ENCODE data around the gene STRA8.

Gene STRA8

DNA sequence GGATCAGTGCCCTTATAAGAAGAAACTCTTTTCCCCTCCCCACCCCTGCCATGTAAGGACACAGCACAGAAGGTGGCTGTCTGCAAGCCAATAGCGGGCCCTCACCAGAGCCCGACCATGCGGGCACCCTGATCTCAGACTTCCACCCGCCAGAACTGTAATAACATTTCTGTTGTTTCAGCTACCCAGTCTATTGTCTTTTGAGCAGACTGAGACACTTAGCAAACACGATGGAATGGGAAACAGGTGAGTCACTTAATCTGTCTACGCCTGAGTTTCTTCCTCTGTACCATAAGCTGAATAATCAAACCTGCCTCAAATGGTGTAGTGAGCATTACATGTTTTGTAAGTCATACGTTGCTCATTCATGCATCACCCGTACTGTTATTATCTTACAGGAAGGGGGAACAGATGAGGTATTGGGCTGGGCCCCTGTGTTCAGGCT lies 58.2 kb downstream of the STRA8 start:
- TF ChIP-seq CTCF (IDR thresholded peaks at IDR 0.05; ENCODE audit: borderline replicate concordance, control extremely low read depth, extremely low read depth, insufficient read depth, missing control alignments), result no peak
- in situ Hi-C loops (cut with MboI; ENCODE audit: low sequenced_read_pairs, unreplicated experiment), result loop anchor here (25.0 kb wide), 1 partner anchor 370 kb away; the partner anchor contains the start of gene STMP1
- DNase-seq (ENCODE audit: low spot score), result no peak

- DNase-seq (ENCODE audit: low spot score), result no peak
- TF ChIP-seq CTCF (IDR thresholded peaks at IDR 0.05; ENCODE audit: borderline replicate concordance, control extremely low read depth, extremely low read depth, insufficient read depth, missing control alignments), result no peak
- in situ Hi-C loops (cut with MboI; ENCODE audit: low sequenced_read_pairs, unreplicated experiment), result loop anchor here (25.0 kb wide), 1 partner anchor 363 kb away; the partner anchor contains the start of gene STMP1
Measured at GRCh38 chr7:135299235-135299634, 65.6 kb downstream of the STRA8 start.

- DNase-seq (ENCODE audit: low spot score), result no peak
- TF ChIP-seq CTCF (IDR thresholded peaks at IDR 0.05; ENCODE audit: borderline replicate concordance, control extremely low read depth, extremely low read depth, insufficient read depth, missing control alignments), result no peak
- in situ Hi-C loops (cut with MboI; ENCODE audit: low sequenced_read_pairs, unreplicated experiment), result no loop called here
Measured at GRCh38 chr7:135300913-135301765, 67.5 kb downstream of the STRA8 start.

All from GM13976 (cell line).